Caco-2 (cell line): ENCODE measurements around the gene NDUFB5. TPM values are rescaled to one million over a fixed set of nuclear protein-coding genes. Genes with fewer than 3 reads are reported as not detected.

Experiments
- BruUV-seq: library from RNA; stranded (reverse); fragments of 400-500 nt; replicated peaks from 2 replicates; lab custom pipeline; 2021; lab: Mats Ljungman, UMichigan
- CTCF ChIA-PET: fragments of 300-600 bp; sonication (Branson Sonifier 250); formaldehyde crosslinking; loops from one replicate; lab custom pipeline; 2022; ENCODE audit warnings: antibody characterized with exemption; lab: Charles Lee
- POLR2A ChIA-PET: fragments of 300-600 bp; sonication (Branson Sonifier 250); formaldehyde crosslinking; loops from one replicate; lab custom pipeline; 2022; ENCODE audit warnings: antibody characterized with exemption; lab: Charles Lee
- DNase-seq, 2 experiments: peaks; one replicate each; pipeline versions ENCODE4 v3.0.0 to v3.0.0-alpha.2; 2020 to 2022
- H3K27me3 ChIP-seq: replicated peaks from 2 replicates; pipeline ENCODE4 v1.6.0; 2011; ENCODE audit warnings: low read length; ENCODE audit not compliant: control insufficient read depth, insufficient read depth
- H3K36me3 ChIP-seq: 2 replicates; pipeline ENCODE4 v1.5.1; 2011; ENCODE audit warnings: low read length; ENCODE audit not compliant: control insufficient read depth, insufficient read depth
- H3K4me1 ChIP-seq: fragments of 250-450 bp; sonication (Bioruptor Pico); 2 replicates; pipeline ENCODE4 v1.5.1; 2020; ENCODE audit warnings: mild to moderate bottlenecking
- H3K4me3 ChIP-seq: 2 replicates; pipeline ENCODE4 v1.5.1; 2011; ENCODE audit warnings: low read depth, mild to moderate bottlenecking, control low read depth, low read length
- H3K9me3 ChIP-seq: fragments of 250-450 bp; sonication (Bioruptor Pico); 2 replicates; pipeline ENCODE4 v1.5.1; 2020; ENCODE audit warnings: mild to moderate bottlenecking, moderate library complexity
- H3K27ac Mint-ChIP-seq: one replicate; pipeline ENCODE4 v1.8.0; 2022; ENCODE audit warnings: mixed read lengths; ENCODE audit not compliant: unreplicated experiment
- H3K27me3 Mint-ChIP-seq: one replicate; pipeline ENCODE4 v1.8.0; 2022; ENCODE audit warnings: mixed read lengths; ENCODE audit not compliant: insufficient read depth, unreplicated experiment
- H3K36me3 Mint-ChIP-seq: one replicate; pipeline ENCODE4 v1.8.0; 2022; ENCODE audit warnings: mild to moderate bottlenecking, mixed read lengths; ENCODE audit not compliant: insufficient read depth, unreplicated experiment
- H3K4me1 Mint-ChIP-seq: one replicate; pipeline ENCODE4 v1.8.0; 2022; ENCODE audit warnings: low read depth, mixed read lengths; ENCODE audit not compliant: unreplicated experiment
- H3K4me3 Mint-ChIP-seq: one replicate; pipeline ENCODE4 v1.8.0; 2022; ENCODE audit warnings: mild to moderate bottlenecking, moderate library complexity, mixed read lengths; ENCODE audit not compliant: unreplicated experiment
- H3K9me3 Mint-ChIP-seq: one replicate; pipeline ENCODE4 v1.8.0; 2022; ENCODE audit warnings: mixed read lengths; ENCODE audit not compliant: unreplicated experiment
- intact Hi-C: fragments of 100-400 bp; cut with micrococcal nuclease; formaldehyde crosslinking; loops from one replicate; pipeline ENCODE4 v1.10.0; 2022; ENCODE audit not compliant: unreplicated experiment
- total RNA-seq: library from RNA; stranded (reverse); gene quantifications from 2 replicates; pipeline ENCODE4 v1.2.3, GENCODE V29; 2022
- TF ChIP-seq, protein P1 (sequence below), 2 experiments: fragments of 200-600 bp in 1 of 2; IDR thresholded peaks; 1 replicate in 1 of 2; 2 replicates in 1 of 2; pipeline versions ENCODE4 v1.5.1 to v1.8.0; 2011 to 2022; ENCODE audit warnings: antibody characterized with exemption in 1 of 2, control low read depth in 1 of 2, inconsistent platforms in 1 of 2, low read depth in 1 of 2, low read length in 1 of 2, mild to moderate bottlenecking in 1 of 2, moderate library complexity in 1 of 2; ENCODE audit not compliant: insufficient read depth in 1 of 2, severe bottlenecking in 1 of 2, unreplicated experiment in 1 of 2

Gene NDUFB5
- total RNA-seq, 1 experiment from 2014 or later, result 81.2 TPM

DNA sequence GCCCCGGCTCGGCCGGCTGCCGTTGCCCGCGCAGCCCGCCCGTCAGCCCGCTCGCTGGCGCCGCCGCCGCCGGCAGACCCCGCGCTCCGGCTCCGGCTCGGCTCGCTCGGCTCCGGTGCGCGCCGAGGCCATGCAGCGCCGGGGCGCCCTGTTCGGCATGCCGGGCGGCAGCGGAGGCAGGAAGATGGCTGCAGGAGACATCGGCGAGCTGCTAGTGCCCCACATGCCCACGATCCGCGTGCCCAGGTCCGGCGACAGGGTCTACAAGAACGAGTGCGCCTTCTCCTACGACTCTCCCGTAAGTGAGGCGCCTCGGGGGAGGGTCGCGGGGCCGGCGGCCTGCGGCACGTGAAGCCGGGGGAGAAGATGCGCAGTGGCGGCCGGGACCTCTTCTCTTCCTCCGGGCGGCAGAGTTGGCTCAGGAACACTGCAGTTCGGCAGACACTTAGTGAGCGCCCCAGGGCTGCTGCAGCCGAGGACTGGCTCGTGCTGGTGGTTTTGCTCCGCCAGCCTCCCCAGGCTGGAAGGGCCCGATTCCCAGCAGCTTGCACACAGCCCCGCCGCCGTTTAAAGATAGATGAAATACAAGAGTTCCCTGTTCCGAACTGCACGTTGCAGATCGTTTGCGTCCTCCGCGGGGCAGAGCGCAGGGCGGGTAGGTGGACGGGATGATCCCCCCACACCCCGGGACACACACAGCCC lies 48.7 kb downstream of the NDUFB5 start:
- CTCF ChIA-PET, result interaction anchor here (1.0 kb wide), 1 partner anchor 9 kb away, joined by 4 read pairs; no protein-coding TSS in a partner anchor
- no peaks in the 10 kb centered on the region for H3K9me3 ChIP-seq
- no peaks in the 10 kb centered on the region for H3K27me3 ChIP-seq
- TF ChIP-seq, protein P1, sequence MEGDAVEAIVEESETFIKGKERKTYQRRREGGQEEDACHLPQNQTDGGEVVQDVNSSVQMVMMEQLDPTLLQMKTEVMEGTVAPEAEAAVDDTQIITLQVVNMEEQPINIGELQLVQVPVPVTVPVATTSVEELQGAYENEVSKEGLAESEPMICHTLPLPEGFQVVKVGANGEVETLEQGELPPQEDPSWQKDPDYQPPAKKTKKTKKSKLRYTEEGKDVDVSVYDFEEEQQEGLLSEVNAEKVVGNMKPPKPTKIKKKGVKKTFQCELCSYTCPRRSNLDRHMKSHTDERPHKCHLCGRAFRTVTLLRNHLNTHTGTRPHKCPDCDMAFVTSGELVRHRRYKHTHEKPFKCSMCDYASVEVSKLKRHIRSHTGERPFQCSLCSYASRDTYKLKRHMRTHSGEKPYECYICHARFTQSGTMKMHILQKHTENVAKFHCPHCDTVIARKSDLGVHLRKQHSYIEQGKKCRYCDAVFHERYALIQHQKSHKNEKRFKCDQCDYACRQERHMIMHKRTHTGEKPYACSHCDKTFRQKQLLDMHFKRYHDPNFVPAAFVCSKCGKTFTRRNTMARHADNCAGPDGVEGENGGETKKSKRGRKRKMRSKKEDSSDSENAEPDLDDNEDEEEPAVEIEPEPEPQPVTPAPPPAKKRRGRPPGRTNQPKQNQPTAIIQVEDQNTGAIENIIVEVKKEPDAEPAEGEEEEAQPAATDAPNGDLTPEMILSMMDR (IDR thresholded peaks at IDR 0.05; ENCODE audit: insufficient read depth in 1 of 2, low read depth in 1 of 2, low read length in 1 of 2, severe bottlenecking in 1 of 2, unreplicated experiment in 1 of 2), result peak in 1 of 2 experiments; percentile 10
- H3K36me3 Mint-ChIP-seq, result peaks cover 6% of the 10 kb centered on the region
- BruUV-seq, result no TSS peak
- H3K4me1 Mint-ChIP-seq, result peaks cover 18% of the 10 kb centered on the region
- H3K9me3 Mint-ChIP-seq, result no peaks in the 10 kb centered on the region
- no peaks in the 10 kb centered on the region for H3K27me3 Mint-ChIP-seq
- peak overlapping the region; percentile 99 for H3K4me3 ChIP-seq
- H3K27ac Mint-ChIP-seq, result peak overlapping the region; percentile 81
- intact Hi-C loops, result loop anchor here (1.0 to 10.0 kb wide), 2 partner anchors 28 to 82 kb away; no protein-coding TSS in a partner anchor
- peak overlapping the region; percentile 94 for H3K4me3 Mint-ChIP-seq
- no peaks in the 10 kb centered on the region; the same call in 1 of the 2 replicates for H3K4me1 ChIP-seq
- no peaks in the 10 kb centered on the region for H3K36me3 ChIP-seq
- peak; percentile 80 to 82 for DNase-seq
- POLR2A ChIA-PET, result interaction anchor here (0.6 kb wide), 1 partner anchor 25 kb away, joined by 4 read pairs; no protein-coding TSS in a partner anchor

GRCh38 chr3:179655236-179655635 lies 50.6 kb downstream of the NDUFB5 start:
- TF ChIP-seq, protein P1 (IDR thresholded peaks at IDR 0.05; ENCODE audit: insufficient read depth in 1 of 2, low read depth in 1 of 2, low read length in 1 of 2, severe bottlenecking in 1 of 2, unreplicated experiment in 1 of 2), result no peak
- no peaks in the 10 kb centered on the region; the same call in 1 of the 2 replicates for H3K4me1 ChIP-seq
- CTCF ChIA-PET, result no interaction called here
- H3K4me1 Mint-ChIP-seq, result peaks cover 22% of the 10 kb centered on the region
- no peak overlapping the region for H3K27ac Mint-ChIP-seq
- no peak overlapping the region for H3K4me3 ChIP-seq
- no peaks in the 10 kb centered on the region for H3K27me3 ChIP-seq
- BruUV-seq, result no TSS peak
- H3K36me3 ChIP-seq, result no peaks in the 10 kb centered on the region
- peaks cover 6% of the 10 kb centered on the region for H3K36me3 Mint-ChIP-seq
- DNase-seq, result no peak
- H3K9me3 Mint-ChIP-seq, result no peaks in the 10 kb centered on the region
- intact Hi-C loops, result loop anchor here (10.0 kb wide), 1 partner anchor 80 kb away; no protein-coding TSS in a partner anchor
- no peaks in the 10 kb centered on the region for H3K27me3 Mint-ChIP-seq
- H3K4me3 Mint-ChIP-seq, result peak overlapping the region; percentile 94
- POLR2A ChIA-PET, result no interaction called here
- no peaks in the 10 kb centered on the region for H3K9me3 ChIP-seq

- BruUV-seq, result no TSS peak
These were observed 54.0 kb downstream of the NDUFB5 start for GRCh38 chr3:179658606-179659005.

More at GRCh38 chr3:179658606-179659005, 54.0 kb downstream of the NDUFB5 start:
- peaks cover 11% of the 10 kb centered on the region for H3K36me3 Mint-ChIP-seq
- TF ChIP-seq, protein P1 (IDR thresholded peaks at IDR 0.05; ENCODE audit: insufficient read depth in 1 of 2, low read depth in 1 of 2, low read length in 1 of 2, severe bottlenecking in 1 of 2, unreplicated experiment in 1 of 2), result no peak
- Histone ChIP-seq H3K9me3 (no peaks in the 10 kb centered on the region), H3K27me3 (no peaks in the 10 kb centered on the region), H3K4me1 (no peaks in the 10 kb centered on the region; the same call in 1 of the 2 replicates), H3K36me3 (no peaks in the 10 kb centered on the region), H3K4me3 (no peak overlapping the region)
- H3K27me3 Mint-ChIP-seq, result no peaks in the 10 kb centered on the region
- ChIA-PET CTCF (no interaction called here), POLR2A (interaction anchor here (0.5 kb wide), 1 partner anchor 312 kb away, joined by 4 read pairs; no protein-coding TSS in a partner anchor)
- H3K4me1 Mint-ChIP-seq, result peaks cover 20% of the 10 kb centered on the region
- no peak overlapping the region for H3K27ac Mint-ChIP-seq
- H3K9me3 Mint-ChIP-seq, result no peaks in the 10 kb centered on the region
- intact Hi-C loops, result loop anchor here (10.0 kb wide), 1 partner anchor 76 kb away; no protein-coding TSS in a partner anchor
- no peak for DNase-seq
- H3K4me3 Mint-ChIP-seq, result no peak overlapping the region
